Measurements from ENCODE around the gene IZUMO1.
"Not testable (repeated sequence)": the region's sequence is repeated elsewhere in the genome, so short reads cannot be mapped to it uniquely, and the experiment has no call there.

Gene IZUMO1

GRCh38 chr19:48737360-48737998 lies 9.2 kb downstream of the IZUMO1 start:
- DNase-seq (ENCODE audit: low read depth): no peak

- no peak for DNase-seq (ENCODE audit: low read depth)
Measured at GRCh38 chr19:48735031-48735615, 11.6 kb downstream of the IZUMO1 start.

- DNase-seq (ENCODE audit: low read depth): no peak
Measured at GRCh38 chr19:48734625-48735024, 12.1 kb downstream of the IZUMO1 start.

DNA sequence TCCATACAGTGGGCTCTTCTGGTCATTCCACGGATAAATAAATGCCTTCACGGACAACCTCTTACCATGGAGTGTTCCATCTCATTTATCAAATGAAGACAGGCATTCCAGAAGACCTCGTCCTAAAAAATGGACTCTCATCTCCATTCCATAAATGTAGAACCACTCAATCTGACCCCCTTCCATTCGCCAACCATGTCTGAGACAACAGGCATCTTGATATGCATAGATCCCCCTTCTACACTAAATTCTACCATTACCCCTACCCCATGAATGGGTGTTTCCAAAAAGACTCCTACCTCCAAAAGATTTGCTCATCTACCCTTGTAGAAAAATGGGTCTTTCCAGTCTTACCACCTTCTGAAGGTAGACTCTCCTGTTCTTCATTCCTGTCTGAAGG lies 15.3 kb downstream of the IZUMO1 start:
- DNase-seq (ENCODE audit: low read depth): no peak

DNA sequence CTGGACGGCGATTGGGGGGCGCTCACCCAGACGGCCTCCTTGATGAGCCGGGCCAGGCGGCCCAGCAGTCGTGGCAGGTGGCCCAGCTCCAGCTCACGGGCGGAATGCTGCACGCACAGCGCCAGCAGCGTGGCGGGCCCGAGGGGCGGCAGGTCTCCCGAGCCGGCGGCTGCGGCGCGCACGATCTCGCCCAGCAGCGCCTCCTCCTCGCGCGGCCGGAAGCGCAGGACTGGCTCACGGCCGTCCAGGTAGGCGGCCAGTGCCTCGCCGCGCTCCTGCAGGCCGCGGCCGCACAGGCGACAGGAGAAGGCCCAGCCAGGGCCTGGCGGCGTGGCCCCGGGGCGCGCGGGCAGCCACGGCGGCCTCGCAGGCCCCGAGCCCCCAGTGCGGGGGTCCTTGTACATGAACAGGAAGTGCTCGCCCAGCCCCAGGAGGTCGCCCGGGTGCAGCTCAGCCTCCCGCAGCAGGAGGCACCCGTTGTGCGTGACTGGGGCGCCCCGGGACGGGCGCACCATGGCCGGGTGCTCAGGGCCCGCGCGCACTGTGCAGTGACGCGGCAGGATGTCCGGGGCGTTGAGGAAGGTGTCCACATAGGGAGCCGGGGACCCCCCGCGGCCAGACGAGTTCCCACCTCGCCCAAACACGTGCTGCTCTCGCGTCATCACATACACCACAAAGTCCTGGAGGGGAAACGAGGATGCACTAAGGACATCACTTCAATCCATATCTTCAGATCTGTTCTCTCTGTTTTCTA lies 17.6 kb downstream of the IZUMO1 start:
- no peak for DNase-seq (ENCODE audit: low read depth)

- no peak for DNase-seq (ENCODE audit: low read depth)
Measured at GRCh38 chr19:48726556-48726955, 20.2 kb downstream of the IZUMO1 start.

DNA sequence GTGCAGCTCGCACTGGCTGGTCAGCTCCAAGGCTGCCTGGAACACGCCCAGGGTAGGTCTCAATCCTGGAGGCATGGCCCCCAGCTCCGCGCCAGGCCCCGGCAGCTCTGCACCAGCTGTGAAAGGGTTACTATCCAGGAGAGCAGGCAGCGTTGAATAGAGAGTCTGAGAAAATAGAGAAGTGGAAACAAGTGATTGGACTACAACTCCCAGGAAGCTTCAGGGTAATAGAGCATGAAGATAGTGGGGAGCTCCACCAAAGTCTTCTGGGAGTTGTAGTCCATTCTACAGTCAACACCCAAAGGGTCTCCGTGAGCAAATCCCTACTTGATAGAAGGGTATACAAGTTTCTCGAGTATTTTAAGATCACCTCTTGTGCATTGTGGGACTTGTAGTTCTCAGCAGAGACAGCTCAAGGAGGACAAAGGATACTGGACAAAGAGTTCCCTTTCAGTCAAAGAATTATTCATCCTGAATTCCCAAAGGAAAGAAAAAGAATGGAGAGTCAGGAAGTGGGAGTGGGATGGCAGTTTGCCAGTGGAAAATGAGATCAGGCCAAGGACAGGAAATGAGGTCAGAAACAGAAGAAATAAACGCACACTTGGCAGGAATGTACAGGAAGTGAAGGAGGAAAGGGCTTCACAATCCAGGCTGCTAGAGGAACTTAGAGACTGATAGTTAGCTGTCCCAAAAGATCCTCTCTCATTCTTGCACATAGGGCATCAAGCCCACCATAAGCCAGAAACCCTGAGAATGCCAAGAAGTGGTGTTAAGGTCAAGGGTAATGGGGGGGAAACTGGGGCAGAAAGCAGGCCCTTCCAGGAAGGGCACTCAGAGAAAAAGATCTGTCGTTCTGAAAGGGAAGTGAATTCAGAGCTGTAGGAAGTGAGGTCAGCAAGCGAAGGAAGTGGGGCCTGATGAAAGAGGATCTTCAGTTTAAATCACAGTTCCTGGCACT lies 21.6 kb downstream of the IZUMO1 start:
- peak; percentile 96 for DNase-seq (ENCODE audit: low read depth)

GRCh38 chr19:48722196-48722708 lies 24.5 kb downstream of the IZUMO1 start:
- DNase-seq (ENCODE audit: low read depth): no peak

- peak; percentile 95 for DNase-seq (ENCODE audit: low read depth)
Measured at GRCh38 chr19:48720613-48721296, 26.0 kb downstream of the IZUMO1 start.

- no peak for DNase-seq (ENCODE audit: low read depth)
Measured at GRCh38 chr19:48720251-48720612, 26.5 kb downstream of the IZUMO1 start.

DNA sequence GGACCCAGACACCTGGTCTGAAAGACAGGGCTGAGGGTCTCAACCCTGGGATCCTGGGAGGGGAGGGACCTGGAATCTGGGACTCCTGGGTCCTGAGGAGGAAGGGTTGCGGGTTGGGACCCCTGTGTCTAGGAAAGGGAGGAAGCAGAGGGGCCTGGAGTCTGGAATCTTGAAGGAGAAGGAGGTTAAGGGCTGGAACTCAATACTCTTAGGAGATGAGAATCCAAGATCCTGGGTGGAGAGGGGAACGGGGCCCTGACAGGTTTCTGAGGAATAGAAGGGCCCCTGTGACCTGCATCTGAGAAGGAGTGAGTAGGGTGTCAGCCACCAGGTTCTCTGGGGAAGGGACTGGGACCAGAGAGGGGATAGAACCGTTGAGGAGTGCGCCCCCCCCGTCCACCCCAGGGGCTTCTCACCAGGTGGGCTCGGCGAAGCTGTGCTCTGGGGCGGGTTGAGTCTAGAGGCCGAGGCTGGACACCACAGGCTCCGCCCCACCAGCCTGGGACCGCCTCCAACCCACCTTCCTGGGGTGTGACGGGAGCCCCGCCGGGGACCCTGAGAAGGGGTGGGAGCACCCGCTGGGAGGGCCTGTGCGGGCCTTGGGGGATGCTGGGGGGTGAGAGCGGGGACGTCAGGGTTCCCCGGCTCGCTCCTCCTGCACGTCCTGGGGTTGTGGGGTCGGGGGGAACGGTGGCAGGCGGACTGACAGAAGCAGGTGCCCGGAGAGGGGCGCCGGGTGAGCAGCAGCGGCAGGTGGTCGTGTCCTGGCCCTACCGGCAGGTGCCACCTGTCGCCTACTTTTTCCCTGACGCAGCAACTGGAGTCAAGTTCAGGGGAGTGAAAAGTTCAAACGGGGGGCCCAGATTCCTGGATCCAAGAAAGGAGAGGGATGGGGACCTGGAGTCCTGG lies 27.2 kb downstream of the IZUMO1 start, which contains the start of gene MAMSTR:
Gene MAMSTR (minus strand): TSS at position 463 of the 909 bp plus-strand sequence. CDS start 694 bp downstream, outside the sequence.
- no peak for DNase-seq (ENCODE audit: low read depth)

DNA sequence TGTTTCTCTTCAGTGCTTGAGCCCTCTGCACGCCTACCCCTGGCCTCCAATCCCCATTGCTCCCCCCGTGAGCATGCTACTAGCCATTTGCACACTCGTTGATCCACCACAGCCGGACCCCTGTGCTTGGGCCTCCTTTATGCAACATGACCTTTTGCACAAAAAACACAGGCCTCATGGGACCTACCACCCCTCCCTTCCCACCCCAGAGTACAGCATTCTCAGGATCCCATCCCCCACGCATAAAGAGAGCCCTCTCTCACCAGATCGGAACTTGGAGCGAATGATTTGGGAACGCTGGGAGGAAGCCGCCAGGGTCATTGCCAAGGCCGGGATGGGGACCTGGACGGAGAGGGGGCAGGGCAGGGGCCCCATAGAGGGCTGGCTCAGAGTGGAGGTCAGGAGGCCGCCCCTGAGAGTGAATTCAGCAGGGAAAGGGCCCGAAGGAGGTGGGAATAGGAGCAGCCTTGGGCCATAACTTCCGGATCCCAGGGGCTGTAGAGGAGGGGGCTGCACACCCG lies 27.9 kb downstream of the IZUMO1 start:
- DNase-seq (ENCODE audit: low read depth): no peak

DNA sequence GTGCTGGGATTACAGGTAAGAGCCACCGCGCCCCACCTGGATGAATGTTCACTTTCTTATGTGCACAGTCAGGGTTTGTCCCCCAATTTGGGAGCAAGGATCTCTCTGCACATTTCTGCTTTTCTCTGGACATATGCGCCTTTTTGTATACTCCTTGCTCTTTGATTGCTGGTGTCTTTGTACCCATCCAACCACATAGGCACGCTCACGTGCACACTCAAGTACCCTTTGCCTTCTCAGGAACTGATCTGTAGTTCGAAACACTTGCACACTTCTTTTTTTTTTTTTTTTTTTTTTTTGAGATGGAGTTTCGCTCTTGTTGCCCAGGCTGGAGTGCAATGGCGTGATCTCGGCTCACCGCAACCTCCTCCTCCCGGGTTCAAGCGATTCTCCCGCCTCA lies 28.6 kb downstream of the IZUMO1 start:
- not testable (repeated sequence) for DNase-seq (ENCODE audit: low read depth)

DNA sequence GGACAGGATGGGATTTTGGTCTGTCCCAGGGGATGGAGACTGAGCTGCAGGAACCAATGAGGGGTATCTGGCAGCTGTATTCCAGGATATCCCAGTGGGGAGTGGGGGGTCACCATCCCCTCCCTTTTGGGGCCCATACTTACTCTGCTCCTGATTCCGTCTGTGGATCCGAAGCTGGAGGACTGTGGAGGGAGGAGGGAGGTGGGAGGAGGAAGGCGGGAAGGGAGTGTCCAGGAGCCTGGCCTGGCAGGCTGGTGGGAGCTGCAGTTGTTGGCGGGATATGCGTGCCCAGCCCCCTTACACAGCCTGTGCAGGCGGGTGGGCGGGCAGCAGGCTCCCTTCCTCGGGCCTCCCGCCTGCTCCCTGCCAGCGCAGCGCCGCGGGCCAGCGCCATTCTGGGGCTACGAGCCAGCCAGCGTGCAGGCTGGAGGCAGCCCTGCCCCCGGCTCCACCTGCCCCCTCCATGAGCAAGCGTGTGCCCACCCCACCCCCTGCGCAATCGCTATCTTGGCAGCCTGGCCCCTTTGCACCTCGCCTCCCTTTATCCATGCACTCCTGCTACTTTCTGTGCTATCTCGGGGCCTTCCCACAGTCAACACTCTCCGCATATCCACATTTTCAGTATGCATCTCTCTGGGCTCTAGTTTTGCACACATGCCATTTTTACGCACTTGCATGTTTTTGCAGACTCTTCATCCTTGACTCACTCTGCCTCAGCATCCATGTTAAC lies 30.0 kb downstream of the IZUMO1 start:
- no peak for DNase-seq (ENCODE audit: low read depth)

DNA sequence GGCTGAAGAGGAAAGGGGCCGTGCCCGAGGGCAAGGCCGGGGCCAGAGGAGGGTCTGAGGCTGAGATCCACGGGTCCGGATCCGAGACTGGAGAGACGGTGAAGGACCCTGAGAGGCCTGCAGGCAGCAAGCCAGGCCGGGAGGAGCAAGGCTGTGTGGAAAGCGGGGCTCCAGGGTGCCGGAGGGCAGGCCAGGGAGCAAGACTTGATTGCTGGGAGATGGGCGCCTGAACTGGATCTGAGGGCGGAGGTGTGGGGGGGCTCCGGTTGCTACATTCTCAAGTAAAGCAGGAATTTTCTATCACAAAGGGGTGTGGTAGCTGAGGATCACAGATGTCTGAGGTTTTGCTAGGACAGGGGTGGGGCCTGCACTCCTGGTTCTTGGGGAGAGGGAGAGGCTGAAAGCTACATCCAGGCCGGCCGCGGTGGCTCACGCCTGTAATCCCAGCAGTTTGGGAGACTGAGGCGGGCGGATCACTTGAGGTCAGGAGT lies 31.0 kb downstream of the IZUMO1 start:
- no peak for DNase-seq (ENCODE audit: low read depth)

DNA sequence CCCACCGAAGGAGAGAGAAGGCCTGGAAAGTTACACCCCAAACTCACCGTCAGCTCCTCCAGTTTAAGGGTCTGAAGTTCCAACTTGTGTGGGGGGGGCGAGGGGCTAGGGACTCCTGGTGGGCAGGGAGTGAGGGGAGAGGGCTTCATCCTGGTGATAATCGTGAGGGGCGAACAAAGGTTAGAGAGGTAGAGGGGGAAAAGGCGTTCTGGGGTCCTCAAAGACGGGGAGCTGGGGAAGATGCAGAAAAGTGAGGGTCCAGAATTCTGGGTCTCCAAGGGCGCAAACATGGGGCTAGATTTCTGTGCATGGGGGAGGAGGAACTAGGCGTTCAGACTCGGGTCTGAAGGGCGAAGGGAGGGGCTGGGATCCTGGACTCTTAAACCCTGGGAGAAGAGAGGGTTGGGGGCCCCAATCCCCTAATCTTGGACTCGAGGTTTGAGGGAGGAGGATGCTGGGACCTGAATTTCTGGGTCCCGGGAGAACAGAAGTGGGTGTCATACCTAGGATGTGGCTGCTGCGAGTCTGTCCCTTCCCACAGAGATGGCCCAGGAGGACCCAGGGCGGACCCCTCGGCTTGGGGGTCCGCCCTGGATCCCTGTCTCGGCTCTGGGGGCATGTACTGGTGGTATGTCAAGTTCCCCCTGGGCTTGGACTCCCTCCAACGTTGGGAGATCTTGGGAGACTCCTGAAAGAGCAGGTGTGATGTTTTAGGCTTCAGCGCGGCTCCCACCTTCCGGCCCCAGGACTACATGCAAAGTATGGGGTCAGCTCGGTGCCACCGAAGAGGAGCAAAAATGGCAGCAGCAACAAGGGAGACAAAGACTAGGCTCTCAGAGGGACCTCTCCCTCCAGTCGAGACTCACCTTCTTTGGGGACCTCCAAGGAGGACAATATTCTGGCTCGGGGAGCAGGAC lies 31.7 kb downstream of the IZUMO1 start:
- DNase-seq (ENCODE audit: low read depth): no peak

- peak; percentile 98 for DNase-seq (ENCODE audit: low read depth)
Measured at GRCh38 chr19:48713864-48714755, 32.6 kb downstream of the IZUMO1 start.

Measured in HS-5 (cell line).